HepG2 (cell line): ENCODE results near the gene SYNE1.

Experiments used
- ARNT ChIP-seq: fragments of 450-650 bp; IDR thresholded peaks from 2 replicates; pipeline ENCODE4 v1.6.1; 2017
- EP300 ChIP-seq, 3 experiments: sonication (generic) in 1 of 3; formaldehyde crosslinking in 1 of 3; IDR thresholded peaks; 2 replicates each; pipeline versions ENCODE4 v1.5.1 to v1.6.1; 2011 to 2020; ENCODE audit warnings: low read depth in 2 of 3, low read length in 2 of 3, borderline replicate concordance in 1 of 3, improper control_type of control experiment in 1 of 3, mild to moderate bottlenecking in 1 of 3, missing genetic modification reagents in 1 of 3, moderate library complexity in 1 of 3
- HDAC1 ChIP-seq: sonication (generic); formaldehyde crosslinking; IDR thresholded peaks from 2 replicates; pipeline ENCODE4 v1.5.1; 2020; ENCODE audit warnings: mild to moderate bottlenecking, missing genetic modification reagents
- MYC ChIP-seq: sonication (generic); formaldehyde crosslinking; IDR thresholded peaks from 2 replicates; pipeline ENCODE4 v1.9.0; 2021; ENCODE audit warnings: missing genetic modification reagents, borderline replicate concordance
- NFIC ChIP-seq: IDR thresholded peaks from 2 replicates; pipeline ENCODE4 v1.6.1; 2012; ENCODE audit warnings: mild to moderate bottlenecking, low read length, inconsistent platforms
- REPIN1 ChIP-seq: sonication (generic); formaldehyde crosslinking; IDR thresholded peaks from 2 replicates; pipeline ENCODE4 v1.8.0; 2022; ENCODE audit warnings: missing genetic modification reagents, low read depth, mild to moderate bottlenecking, borderline replicate concordance
- SIN3A ChIP-seq: IDR thresholded peaks from 2 replicates; pipeline ENCODE4 v1.6.1; 2011; ENCODE audit warnings: low read depth, mild to moderate bottlenecking, control low read depth, low read length, borderline replicate concordance
- TARDBP ChIP-seq: sonication (generic); formaldehyde crosslinking; IDR thresholded peaks from 2 replicates; pipeline ENCODE4 v1.8.0; 2022; ENCODE audit warnings: mild to moderate bottlenecking, missing genetic modification reagents
- ZNF12 ChIP-seq: sonication (generic); formaldehyde crosslinking; IDR thresholded peaks from 2 replicates; pipeline ENCODE4 v1.5.0; 2020; ENCODE audit warnings: missing genetic modification reagents
- ZNF709 ChIP-seq: sonication (generic); formaldehyde crosslinking; IDR thresholded peaks from 2 replicates; pipeline ENCODE4 v1.5.0; 2020; ENCODE audit warnings: mild to moderate bottlenecking, missing genetic modification reagents
- TF ChIP-seq, protein P1 (sequence below): sonication (generic); formaldehyde crosslinking; IDR thresholded peaks from 2 replicates; pipeline ENCODE4 v1.5.0; 2020; ENCODE audit warnings: mild to moderate bottlenecking, missing genetic modification reagents, moderate library complexity
- TF ChIP-seq, protein P2 (sequence below): sonication (generic); formaldehyde crosslinking; conservative IDR thresholded peaks from 2 replicates; pipeline ENCODE4 v1.4.0; 2020; ENCODE audit warnings: missing genetic modification reagents
- TF ChIP-seq, protein P3 (sequence below): sonication (generic); formaldehyde crosslinking; IDR thresholded peaks from 2 replicates; pipeline ENCODE4 v1.9.0; 2021; ENCODE audit warnings: missing genetic modification reagents, mild to moderate bottlenecking, borderline replicate concordance

DNA sequence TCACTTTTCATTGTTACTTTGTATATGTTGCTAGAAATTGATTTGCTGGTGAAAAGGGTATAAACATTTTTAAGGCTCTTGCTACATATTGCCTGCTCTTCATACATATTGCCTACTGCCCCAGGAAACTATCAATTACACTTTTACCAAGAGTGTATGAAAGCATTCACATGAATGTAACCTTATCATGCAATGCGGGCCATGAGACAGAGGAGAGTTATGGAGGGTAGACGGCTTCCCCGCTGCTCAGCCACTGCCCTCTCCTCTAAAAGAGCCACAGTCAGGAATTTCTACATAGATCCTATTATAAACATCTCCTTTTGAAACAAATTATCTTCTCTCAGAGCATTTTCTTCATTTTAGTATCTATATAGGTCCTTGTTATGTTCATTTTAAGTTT is 565.3 kb downstream of the SYNE1 start:
- no peak for TF ChIP-seq SIN3A
- no peak for TF ChIP-seq HDAC1 (CRISPR knock-in tag)
- no peak for TF ChIP-seq ZNF12 (CRISPR knock-in tag)
- TF ChIP-seq, protein P1, sequence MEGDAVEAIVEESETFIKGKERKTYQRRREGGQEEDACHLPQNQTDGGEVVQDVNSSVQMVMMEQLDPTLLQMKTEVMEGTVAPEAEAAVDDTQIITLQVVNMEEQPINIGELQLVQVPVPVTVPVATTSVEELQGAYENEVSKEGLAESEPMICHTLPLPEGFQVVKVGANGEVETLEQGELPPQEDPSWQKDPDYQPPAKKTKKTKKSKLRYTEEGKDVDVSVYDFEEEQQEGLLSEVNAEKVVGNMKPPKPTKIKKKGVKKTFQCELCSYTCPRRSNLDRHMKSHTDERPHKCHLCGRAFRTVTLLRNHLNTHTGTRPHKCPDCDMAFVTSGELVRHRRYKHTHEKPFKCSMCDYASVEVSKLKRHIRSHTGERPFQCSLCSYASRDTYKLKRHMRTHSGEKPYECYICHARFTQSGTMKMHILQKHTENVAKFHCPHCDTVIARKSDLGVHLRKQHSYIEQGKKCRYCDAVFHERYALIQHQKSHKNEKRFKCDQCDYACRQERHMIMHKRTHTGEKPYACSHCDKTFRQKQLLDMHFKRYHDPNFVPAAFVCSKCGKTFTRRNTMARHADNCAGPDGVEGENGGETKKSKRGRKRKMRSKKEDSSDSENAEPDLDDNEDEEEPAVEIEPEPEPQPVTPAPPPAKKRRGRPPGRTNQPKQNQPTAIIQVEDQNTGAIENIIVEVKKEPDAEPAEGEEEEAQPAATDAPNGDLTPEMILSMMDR (CRISPR knock-in tag) = no peak
- TF ChIP-seq, protein P2, sequence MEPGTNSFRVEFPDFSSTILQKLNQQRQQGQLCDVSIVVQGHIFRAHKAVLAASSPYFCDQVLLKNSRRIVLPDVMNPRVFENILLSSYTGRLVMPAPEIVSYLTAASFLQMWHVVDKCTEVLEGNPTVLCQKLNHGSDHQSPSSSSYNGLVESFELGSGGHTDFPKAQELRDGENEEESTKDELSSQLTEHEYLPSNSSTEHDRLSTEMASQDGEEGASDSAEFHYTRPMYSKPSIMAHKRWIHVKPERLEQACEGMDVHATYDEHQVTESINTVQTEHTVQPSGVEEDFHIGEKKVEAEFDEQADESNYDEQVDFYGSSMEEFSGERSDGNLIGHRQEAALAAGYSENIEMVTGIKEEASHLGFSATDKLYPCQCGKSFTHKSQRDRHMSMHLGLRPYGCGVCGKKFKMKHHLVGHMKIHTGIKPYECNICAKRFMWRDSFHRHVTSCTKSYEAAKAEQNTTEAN (CRISPR knock-in tag) = no peak
- no peak for TF ChIP-seq TARDBP (CRISPR knock-in tag)
- TF ChIP-seq MYC (CRISPR knock-in tag) = no peak
- TF ChIP-seq NFIC = no peak
- TF ChIP-seq ARNT = no peak
- no peak for TF ChIP-seq ZNF709
- TF ChIP-seq EP300 (IDR thresholded peaks at IDR 0.05; ENCODE audit: low read depth in 2 of 2, low read length in 2 of 2) = no peak
- no peak for TF ChIP-seq EP300 (CRISPR knock-in tag; IDR thresholded peaks at IDR 0.05; ENCODE audit: borderline replicate concordance)
- TF ChIP-seq, protein P3, sequence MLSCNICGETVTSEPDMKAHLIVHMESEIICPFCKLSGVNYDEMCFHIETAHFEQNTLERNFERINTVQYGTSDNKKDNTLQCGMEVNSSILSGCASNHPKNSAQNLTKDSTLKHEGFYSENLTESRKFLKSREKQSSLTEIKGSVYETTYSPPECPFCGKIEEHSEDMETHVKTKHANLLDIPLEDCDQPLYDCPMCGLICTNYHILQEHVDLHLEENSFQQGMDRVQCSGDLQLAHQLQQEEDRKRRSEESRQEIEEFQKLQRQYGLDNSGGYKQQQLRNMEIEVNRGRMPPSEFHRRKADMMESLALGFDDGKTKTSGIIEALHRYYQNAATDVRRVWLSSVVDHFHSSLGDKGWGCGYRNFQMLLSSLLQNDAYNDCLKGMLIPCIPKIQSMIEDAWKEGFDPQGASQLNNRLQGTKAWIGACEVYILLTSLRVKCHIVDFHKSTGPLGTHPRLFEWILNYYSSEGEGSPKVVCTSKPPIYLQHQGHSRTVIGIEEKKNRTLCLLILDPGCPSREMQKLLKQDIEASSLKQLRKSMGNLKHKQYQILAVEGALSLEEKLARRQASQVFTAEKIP (CRISPR knock-in tag) = no peak
- TF ChIP-seq REPIN1 (CRISPR knock-in tag) = no peak
